ENCODE results near the gene CRABP1.

Gene CRABP1

DNA sequence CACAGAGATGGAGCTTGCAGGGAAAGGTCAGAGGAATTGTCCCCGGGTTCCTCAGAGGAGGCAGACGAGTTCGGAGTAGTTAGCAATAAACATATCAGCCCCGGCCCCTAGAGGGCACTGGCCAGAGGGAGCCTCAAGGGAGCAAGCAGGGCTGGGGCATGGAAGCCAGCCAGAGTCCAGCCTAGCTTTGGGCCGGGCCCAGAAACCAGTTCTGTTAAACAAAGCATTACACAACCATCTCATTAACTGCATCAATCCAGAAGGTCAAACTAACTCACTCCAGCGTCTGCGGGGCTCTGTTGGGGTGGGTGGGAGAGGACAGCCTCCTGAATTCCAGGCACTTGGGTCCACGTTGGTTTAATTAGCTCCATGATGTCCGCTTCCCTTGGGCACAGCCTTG is 56.8 kb downstream of the CRABP1 start:
- H3K27ac ChIP-seq (ENCODE audit: low read length): no peak overlapping the region
- no peak overlapping the region for H3K4me3 ChIP-seq (ENCODE audit: low read length)
- no peak overlapping the region for H3K9ac ChIP-seq (ENCODE audit: low read depth, low read length)
- no peaks in the 10 kb centered on the region for H3K9me3 ChIP-seq (ENCODE audit: insufficient read depth, low read depth, low read length)
- no peaks in the 10 kb centered on the region for H3K27me3 ChIP-seq (ENCODE audit: insufficient read depth, low read length)
- peaks cover 22% of the 10 kb centered on the region for H3K4me1 ChIP-seq (ENCODE audit: insufficient read depth, low read length)
- H3K36me3 ChIP-seq (ENCODE audit: insufficient read depth, low read depth, low read length): no peaks in the 10 kb centered on the region

DNA sequence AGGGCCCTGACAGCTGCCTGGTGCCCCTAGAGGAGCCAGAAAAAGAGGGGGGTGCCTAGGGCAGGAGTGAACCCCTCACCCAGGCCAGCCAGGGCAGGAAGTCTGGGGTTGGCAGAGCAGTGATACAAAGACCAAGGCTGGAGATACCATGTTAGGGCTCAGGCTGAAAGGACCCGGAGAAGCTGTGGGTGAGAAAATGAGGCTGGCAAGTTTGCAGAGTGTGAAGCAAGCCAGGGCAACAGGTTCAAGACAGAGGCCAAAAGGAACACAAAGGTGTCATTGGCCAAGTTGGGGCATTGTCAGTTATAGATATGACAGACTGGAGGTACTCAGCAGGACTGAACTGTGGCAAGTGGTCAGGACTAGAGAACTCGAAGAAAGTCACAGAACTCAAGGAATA is 57.2 kb downstream of the CRABP1 start:
- H3K4me1 ChIP-seq (ENCODE audit: insufficient read depth, low read length): peaks cover 22% of the 10 kb centered on the region
- no peak overlapping the region for H3K4me3 ChIP-seq (ENCODE audit: low read length)
- H3K27me3 ChIP-seq (ENCODE audit: insufficient read depth, low read length): no peaks in the 10 kb centered on the region
- no peaks in the 10 kb centered on the region for H3K9me3 ChIP-seq (ENCODE audit: insufficient read depth, low read depth, low read length)
- no peak overlapping the region for H3K27ac ChIP-seq (ENCODE audit: low read length)
- no peak overlapping the region for H3K9ac ChIP-seq (ENCODE audit: low read depth, low read length)
- H3K36me3 ChIP-seq (ENCODE audit: insufficient read depth, low read depth, low read length): no peaks in the 10 kb centered on the region
